Nephron (organoid): ENCODE data around the gene SLC25A22.

Source experiments
- H3K27ac Mint-ChIP-seq, 3 experiments: 2 replicates each; pipeline ENCODE4 v1.8.0; 2020; ENCODE audit warnings: mixed read lengths in 3 of 3, mild to moderate bottlenecking in 2 of 3, moderate library complexity in 1 of 3
- H3K27me3 Mint-ChIP-seq: 2 replicates; pipeline ENCODE4 v1.8.0; 2021; ENCODE audit warnings: low read depth, mild to moderate bottlenecking, moderate library complexity, mixed read lengths
- H3K36me3 Mint-ChIP-seq: 2 replicates; pipeline ENCODE4 v1.8.0; 2020; ENCODE audit warnings: low read depth, mixed read lengths
- H3K4me1 Mint-ChIP-seq: 2 replicates; pipeline ENCODE4 v1.8.0; 2020; ENCODE audit warnings: mixed read lengths
- H3K4me3 Mint-ChIP-seq, 3 experiments: 2 replicates each; pipeline ENCODE4 v1.8.0; 2020; ENCODE audit warnings: mild to moderate bottlenecking in 3 of 3, mixed read lengths in 3 of 3, moderate library complexity in 2 of 3
- H3K9me3 Mint-ChIP-seq: 2 replicates; pipeline ENCODE4 v1.8.0; 2020; ENCODE audit warnings: mixed read lengths
- CTCF ChIP-seq, 3 experiments: fragments of 200-600 bp; sonication (generic); IDR thresholded peaks; one replicate each; pipeline ENCODE4 v1.5.0; 2021; ENCODE audit warnings: antibody characterized with exemption in 3 of 3; ENCODE audit not compliant: unreplicated experiment in 3 of 3

SLC25A22 gene

GRCh38 chr11:815675-816432, 17.8 kb upstream of the SLC25A22 start:
- Mint-ChIP-seq H3K27ac (no peak overlapping the region), H3K27me3 (peaks cover 5% of the 10 kb centered on the region), H3K36me3 (peaks cover 21% of the 10 kb centered on the region), H3K4me3 (peak overlapping the region in 2 of 3 experiments; percentile 18 to 65), H3K4me1 (peaks cover 13% of the 10 kb centered on the region), H3K9me3 (no peaks in the 10 kb centered on the region)
- TF ChIP-seq CTCF (IDR thresholded peaks at IDR 0.05; ENCODE audit: unreplicated experiment in 3 of 3) = no peak

GRCh38 chr11:813456-814096, 15.5 kb upstream of the SLC25A22 start:
- no peak overlapping the region for H3K27ac Mint-ChIP-seq
- no peak for TF ChIP-seq CTCF (IDR thresholded peaks at IDR 0.05; ENCODE audit: unreplicated experiment in 3 of 3)
- H3K36me3 Mint-ChIP-seq = peaks cover 22% of the 10 kb centered on the region
- H3K4me3 Mint-ChIP-seq = peak overlapping the region; percentile 15 to 53 (median 36)
- H3K9me3 Mint-ChIP-seq = no peaks in the 10 kb centered on the region
- H3K27me3 Mint-ChIP-seq = peaks cover 5% of the 10 kb centered on the region
- peaks cover 17% of the 10 kb centered on the region for H3K4me1 Mint-ChIP-seq

GRCh38 chr11:813072-813455, 15.0 kb upstream of the SLC25A22 start:
- TF ChIP-seq CTCF (IDR thresholded peaks at IDR 0.05; ENCODE audit: unreplicated experiment in 3 of 3) = no peak
- Mint-ChIP-seq H3K4me3 (peak overlapping the region in 2 of 3 experiments; percentile 87), H3K4me1 (peaks cover 15% of the 10 kb centered on the region), H3K36me3 (peaks cover 22% of the 10 kb centered on the region), H3K27me3 (peaks cover 4% of the 10 kb centered on the region), H3K27ac (no peak overlapping the region), H3K9me3 (no peaks in the 10 kb centered on the region)

GRCh38 chr11:812390-812789, 14.3 kb upstream of the SLC25A22 start:
- Mint-ChIP-seq H3K4me1 (peaks cover 20% of the 10 kb centered on the region), H3K36me3 (peaks cover 22% of the 10 kb centered on the region)
- TF ChIP-seq CTCF (IDR thresholded peaks at IDR 0.05; ENCODE audit: unreplicated experiment in 3 of 3) = no peak

GRCh38 chr11:811446-812245, 13.6 kb upstream of the SLC25A22 start:
- peaks cover 22% of the 10 kb centered on the region for H3K36me3 Mint-ChIP-seq
- H3K4me3 Mint-ChIP-seq = peak overlapping the region; percentile 87 to 90 (median 87)
- H3K27ac Mint-ChIP-seq = peak overlapping the region in 1 of 3 experiments; percentile 70

More at GRCh38 chr11:812390-812789, 14.3 kb upstream of the SLC25A22 start:
- H3K4me3 Mint-ChIP-seq = peak overlapping the region; percentile 87 to 90 (median 87)
- H3K9me3 Mint-ChIP-seq = no peaks in the 10 kb centered on the region
- peaks cover 3% of the 10 kb centered on the region for H3K27me3 Mint-ChIP-seq
- no peak overlapping the region for H3K27ac Mint-ChIP-seq

More at GRCh38 chr11:811446-812245, 13.6 kb upstream of the SLC25A22 start:
- peaks cover 20% of the 10 kb centered on the region for H3K4me1 Mint-ChIP-seq
- no peak for TF ChIP-seq CTCF (IDR thresholded peaks at IDR 0.05; ENCODE audit: unreplicated experiment in 3 of 3)
- no peaks in the 10 kb centered on the region for H3K9me3 Mint-ChIP-seq
- peaks cover 3% of the 10 kb centered on the region for H3K27me3 Mint-ChIP-seq
